T-helper 2 cell treated with Interferon-gamma antibody and Interleukin-4, amounts not matched to agents 5 μg/mL and 100 μg/mL, for 36 hours (primary cell): ENCODE measurements around the gene ATF6B.

Source experiments
- DNase-seq: peaks from one replicate; pipeline ENCODE4 v3.0.0; 2021; ENCODE audit warnings: low spot score
- H3K27ac Mint-ChIP-seq: one replicate; pipeline ENCODE4 v1.8.0; 2021; ENCODE audit warnings: mild to moderate bottlenecking, mixed read lengths
- H3K27me3 Mint-ChIP-seq: one replicate; pipeline ENCODE4 v1.8.0; 2021; ENCODE audit warnings: low read depth, mixed read lengths
- H3K36me3 Mint-ChIP-seq: one replicate; pipeline ENCODE4 v1.8.0; 2021; ENCODE audit warnings: low read depth, mixed read lengths
- H3K4me1 Mint-ChIP-seq: one replicate; pipeline ENCODE4 v1.8.0; 2021; ENCODE audit warnings: low read depth, mixed read lengths
- H3K4me3 Mint-ChIP-seq: one replicate; pipeline ENCODE4 v1.8.0; 2022; ENCODE audit warnings: mild to moderate bottlenecking, moderate library complexity, mixed read lengths
- H3K9me3 Mint-ChIP-seq: one replicate; pipeline ENCODE4 v1.8.0; 2021; ENCODE audit warnings: mixed read lengths

The ATF6B gene

DNA sequence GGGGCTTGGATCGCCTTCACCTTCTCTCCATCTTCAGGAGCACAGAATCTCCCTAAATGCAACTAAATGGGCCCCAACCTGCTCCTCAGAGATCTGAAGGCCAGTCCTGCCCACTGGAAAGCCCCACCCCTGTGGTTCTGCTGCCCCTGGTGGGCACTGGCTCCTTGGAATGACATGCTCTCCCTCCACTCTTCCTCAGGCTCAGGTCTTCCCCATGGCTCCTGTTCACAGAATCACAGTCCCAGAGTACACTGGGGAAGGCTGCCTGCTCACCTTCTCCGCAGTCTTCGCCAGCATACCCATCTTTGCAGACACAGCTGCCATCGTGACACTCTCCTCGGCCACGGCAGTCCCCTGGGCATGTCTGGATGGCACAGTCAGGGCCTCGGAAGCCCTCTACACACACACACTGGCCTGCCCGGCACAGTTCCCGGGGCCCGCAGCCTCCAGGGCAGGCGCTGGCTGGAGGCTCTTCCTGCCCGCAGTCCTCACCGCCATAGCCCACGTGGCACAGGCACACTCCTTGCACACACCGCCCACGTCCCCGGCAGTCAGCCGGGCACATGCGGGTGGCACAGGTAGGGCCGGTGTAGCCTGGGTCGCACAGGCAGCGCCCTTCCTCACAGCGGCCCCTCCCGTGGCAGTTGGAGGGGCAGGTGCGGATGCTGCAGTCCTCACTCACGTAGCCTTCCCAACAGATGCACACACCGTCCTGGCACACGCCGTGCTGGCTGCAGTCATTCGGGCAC is 32.5 kb downstream of the ATF6B start:
- Mint-ChIP-seq H3K36me3 (no peaks in the 10 kb centered on the region), H3K9me3 (no peaks in the 10 kb centered on the region), H3K27ac (no peak overlapping the region), H3K4me1 (no peaks in the 10 kb centered on the region), H3K27me3 (peaks cover 39% of the 10 kb centered on the region), H3K4me3 (no peak overlapping the region)
- no peak for DNase-seq

DNA sequence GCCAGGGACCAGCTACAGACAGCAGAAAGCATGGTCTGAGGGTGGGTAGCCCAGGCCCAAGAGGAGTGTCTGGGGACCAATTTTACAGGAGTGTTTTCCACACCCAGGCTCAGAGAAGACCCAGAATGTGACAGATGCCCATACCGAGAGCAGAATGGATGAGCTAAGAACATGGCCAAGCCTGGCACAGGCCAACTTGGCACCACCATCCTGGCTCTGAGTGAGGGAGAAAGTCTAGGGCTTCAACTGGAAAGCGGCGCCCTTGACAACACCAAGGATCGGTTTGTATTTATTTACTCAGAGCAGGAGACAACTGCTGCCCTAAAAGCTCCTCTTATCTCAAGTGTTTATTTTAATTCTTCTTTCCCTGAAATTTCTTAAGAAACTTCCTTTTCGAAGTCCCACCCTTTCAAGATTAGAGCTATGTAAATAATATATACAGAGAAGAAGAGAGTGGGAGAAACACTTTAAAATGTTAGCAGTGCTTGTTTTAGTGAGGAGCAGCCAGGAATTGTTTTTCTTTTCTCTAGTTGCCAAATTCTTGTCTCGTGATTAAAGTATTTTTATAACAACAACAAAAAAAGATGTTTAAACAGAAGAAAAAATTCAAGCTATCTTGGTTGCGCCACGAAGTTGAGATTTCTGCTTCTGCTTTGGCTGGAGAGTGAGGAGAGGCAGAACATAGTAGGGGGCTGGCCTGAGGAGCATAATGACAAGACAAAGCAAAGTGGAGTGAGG is 35.1 kb downstream of the ATF6B start:
- Mint-ChIP-seq H3K36me3 (no peaks in the 10 kb centered on the region), H3K4me1 (no peaks in the 10 kb centered on the region), H3K27ac (no peak overlapping the region), H3K9me3 (no peaks in the 10 kb centered on the region), H3K4me3 (no peak overlapping the region), H3K27me3 (peaks cover 55% of the 10 kb centered on the region)
- DNase-seq = no peak

DNA sequence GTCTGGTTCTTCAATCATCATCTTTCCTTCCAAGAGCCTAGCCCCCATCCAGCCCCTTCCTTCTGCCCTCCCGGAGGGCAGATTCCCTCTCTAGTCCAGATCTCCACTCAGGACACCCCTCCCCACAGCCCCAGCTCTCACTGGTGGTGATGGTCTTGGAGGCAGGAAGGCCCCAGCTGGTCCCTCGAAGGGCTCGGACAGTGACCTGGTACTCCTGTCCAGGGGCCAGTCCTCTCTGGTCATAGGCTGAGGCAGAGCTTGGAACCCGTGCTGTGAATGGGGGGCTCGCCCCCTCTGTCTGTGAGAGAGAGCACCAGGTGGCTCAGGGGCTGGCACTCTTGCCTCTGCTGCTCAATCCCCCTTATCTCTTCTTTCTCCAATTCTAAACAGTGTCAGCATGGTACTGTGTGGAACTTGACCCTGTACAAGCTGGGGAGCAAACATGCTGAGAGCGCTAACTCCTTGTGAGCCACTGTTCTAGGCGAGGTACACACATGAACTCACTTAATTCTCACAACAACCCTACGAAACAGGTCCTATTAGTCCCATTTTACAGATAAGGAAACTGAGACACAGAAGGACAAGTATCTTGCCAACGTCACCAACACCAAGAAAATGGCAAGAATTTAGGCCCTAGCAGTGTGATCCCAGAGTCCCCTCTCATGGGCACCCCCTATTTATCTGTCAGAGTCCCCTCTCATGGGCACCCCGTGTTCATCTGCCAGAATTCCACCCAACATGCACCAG is 38.8 kb downstream of the ATF6B start:
- H3K27me3 Mint-ChIP-seq = peaks cover 51% of the 10 kb centered on the region
- peaks cover 7% of the 10 kb centered on the region for H3K4me1 Mint-ChIP-seq
- no peaks in the 10 kb centered on the region for H3K9me3 Mint-ChIP-seq
- H3K36me3 Mint-ChIP-seq = no peaks in the 10 kb centered on the region
- DNase-seq = no peak
- H3K27ac Mint-ChIP-seq = no peak overlapping the region
- H3K4me3 Mint-ChIP-seq = no peak overlapping the region

DNA sequence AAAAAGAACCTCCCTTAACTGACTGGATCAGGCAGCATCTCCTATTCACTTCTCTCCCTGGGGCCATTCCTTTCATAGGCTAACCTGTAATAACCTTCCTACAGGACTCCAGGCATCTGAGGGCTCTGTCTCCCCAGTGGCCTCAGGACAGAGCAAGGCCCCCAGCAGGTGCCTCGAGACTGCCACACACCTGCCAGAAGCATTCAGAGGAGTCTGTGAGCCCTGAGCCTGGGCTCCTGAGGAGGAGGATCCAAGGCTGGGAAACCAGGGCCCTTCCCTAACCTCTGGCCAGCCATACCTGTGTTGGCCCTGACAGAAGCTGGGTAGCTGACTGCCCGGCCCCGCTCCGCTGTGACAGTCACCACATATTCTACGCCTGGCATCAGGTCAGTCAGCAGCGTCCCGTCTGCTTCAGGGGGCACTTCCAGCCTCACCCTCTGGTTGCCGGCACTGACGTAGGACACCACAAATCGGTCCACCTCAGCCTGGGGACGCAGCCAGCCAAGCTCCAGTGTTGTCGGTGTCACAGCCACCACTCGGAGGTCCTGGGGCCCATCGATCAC is 39.5 kb downstream of the ATF6B start:
- H3K27me3 Mint-ChIP-seq = peaks cover 54% of the 10 kb centered on the region
- no peak overlapping the region for H3K27ac Mint-ChIP-seq
- H3K9me3 Mint-ChIP-seq = no peaks in the 10 kb centered on the region
- no peak overlapping the region for H3K4me3 Mint-ChIP-seq
- H3K4me1 Mint-ChIP-seq = peaks cover 7% of the 10 kb centered on the region
- DNase-seq = no peak
- H3K36me3 Mint-ChIP-seq = no peaks in the 10 kb centered on the region

DNA sequence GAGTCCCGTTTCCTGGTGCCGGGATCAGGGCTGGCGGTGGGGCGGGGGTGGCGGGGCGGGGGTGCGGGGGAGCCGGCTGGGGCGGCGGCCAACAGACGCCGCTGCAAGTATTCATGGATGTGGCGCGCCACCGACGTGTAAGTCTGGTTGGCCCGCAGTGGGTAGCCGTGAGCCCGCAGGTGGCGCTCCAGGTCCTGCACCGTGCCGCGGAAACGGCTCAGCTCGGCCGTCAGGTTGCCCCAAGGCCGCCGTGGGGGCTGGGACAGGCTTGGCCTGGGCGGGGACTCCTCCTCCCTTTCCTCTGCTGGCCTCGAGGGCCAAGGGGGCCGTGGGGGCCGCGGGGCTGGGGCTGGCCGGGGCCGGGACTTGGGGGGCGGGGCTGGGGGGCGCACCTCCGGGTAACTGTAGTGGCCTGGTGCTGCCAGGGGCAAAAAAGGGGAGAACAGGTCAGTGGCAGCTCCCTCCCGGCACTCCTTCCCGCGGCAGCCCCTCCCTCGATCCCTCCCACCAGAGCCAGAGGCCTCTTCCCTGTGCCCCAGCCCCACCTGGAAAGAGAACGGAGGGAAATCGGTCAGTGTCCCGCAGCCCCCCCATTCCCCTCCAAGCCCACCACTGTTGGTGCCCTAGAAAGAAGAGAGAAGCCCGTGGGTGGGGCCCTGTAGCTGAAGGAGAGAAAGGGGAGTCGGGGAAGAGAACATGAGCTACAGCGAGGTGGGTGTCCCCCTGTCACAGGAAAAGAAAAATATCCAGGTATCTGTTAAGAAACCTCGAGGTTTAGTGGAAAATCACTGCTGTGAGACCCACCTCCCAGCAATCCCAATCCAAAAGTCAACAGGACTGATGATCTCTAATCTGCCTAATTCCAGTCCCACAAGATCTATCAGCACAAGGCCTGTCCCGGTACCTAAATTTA is 40.2 kb downstream of the ATF6B start:
- peaks cover 49% of the 10 kb centered on the region for H3K27me3 Mint-ChIP-seq
- DNase-seq = peak; percentile 58
- H3K27ac Mint-ChIP-seq = no peak overlapping the region
- no peak overlapping the region for H3K4me3 Mint-ChIP-seq
- peaks cover 7% of the 10 kb centered on the region for H3K4me1 Mint-ChIP-seq
- H3K9me3 Mint-ChIP-seq = no peaks in the 10 kb centered on the region
- H3K36me3 Mint-ChIP-seq = no peaks in the 10 kb centered on the region

DNA sequence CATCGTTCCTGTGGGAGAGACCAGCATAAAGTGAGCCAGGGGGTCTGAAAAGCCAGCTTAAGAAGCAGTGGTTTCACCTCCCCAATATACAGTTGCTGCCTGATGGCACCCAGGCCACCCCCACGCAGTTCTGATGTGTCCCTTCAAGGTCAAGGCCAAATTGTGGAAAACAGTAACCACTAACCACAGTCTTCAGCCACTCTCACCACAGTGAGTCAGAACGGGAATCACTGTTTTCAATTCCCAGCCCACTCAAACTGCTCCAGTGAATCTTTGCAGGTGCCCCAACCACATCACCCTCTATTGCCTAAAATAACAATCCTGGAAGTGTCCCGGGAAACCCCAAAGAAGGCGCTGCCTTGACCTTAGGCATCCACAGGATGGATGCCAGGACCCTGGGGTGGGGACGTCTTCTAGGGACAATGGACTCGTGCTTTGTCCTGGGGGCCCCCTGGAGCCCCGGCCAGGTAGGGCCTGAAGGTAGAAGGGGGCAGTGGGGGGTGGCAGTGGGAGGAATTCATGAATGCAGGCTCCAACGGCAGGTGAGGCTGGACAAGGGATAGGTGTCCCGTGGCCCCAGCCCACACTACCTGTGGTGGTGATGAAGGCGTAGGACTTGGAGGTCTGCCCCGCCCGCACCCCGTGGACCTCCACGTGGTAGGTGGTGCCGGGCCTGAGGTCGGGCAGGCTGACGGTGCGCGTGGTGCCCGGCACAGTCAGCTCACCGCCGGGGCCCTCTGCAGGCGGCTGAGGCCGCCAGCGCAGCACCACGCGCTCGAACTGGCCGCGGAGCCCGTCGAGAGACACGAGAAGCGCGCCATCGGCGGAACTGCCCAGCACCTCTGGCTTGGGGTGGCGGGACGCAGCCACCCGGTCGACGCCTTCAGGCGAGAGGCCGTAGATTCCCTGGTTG is 41.1 kb downstream of the ATF6B start:
- H3K27me3 Mint-ChIP-seq = peaks cover 47% of the 10 kb centered on the region
- no peak overlapping the region for H3K27ac Mint-ChIP-seq
- DNase-seq = peak; percentile 60
- H3K4me3 Mint-ChIP-seq = no peak overlapping the region
- H3K36me3 Mint-ChIP-seq = no peaks in the 10 kb centered on the region
- H3K4me1 Mint-ChIP-seq = peaks cover 7% of the 10 kb centered on the region
- H3K9me3 Mint-ChIP-seq = no peaks in the 10 kb centered on the region

DNA sequence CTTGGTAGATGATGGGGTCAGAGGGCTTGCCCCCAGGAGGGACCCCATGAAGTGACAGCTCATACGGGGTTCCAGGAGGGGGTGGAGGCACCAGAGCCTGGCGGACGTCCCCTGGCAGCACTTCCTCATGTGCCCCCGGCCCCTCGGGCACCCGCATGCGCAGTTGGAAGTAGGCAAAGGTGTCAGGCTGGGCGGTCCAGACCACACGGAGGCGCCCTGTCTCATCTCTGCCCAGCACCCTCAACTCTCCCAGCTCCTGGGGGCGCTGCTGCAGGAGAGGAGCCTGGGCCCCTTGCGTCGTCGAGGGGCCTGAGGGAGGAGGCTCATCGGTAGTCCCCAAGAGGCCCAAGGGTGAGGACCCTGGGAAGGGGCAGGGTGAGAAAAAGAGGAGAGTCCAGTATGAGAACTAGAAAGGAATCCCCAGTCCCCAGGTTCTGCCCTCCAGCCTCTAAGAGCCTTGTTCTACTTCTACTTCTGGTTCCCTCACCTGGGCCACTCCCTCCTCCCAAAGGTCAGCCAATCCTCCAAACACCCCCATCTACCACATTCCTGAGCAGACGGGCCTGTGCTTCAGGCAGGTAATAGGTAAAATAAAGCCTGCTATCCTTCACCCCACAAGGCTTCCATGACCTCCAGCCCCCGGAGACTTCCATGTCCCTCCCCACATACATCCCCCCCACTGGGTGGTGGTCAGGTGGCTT is 42.1 kb downstream of the ATF6B start:
- no peak for DNase-seq
- Mint-ChIP-seq H3K4me1 (peaks cover 7% of the 10 kb centered on the region), H3K27ac (no peak overlapping the region), H3K36me3 (no peaks in the 10 kb centered on the region), H3K27me3 (peaks cover 47% of the 10 kb centered on the region), H3K4me3 (no peak overlapping the region), H3K9me3 (no peaks in the 10 kb centered on the region)

DNA sequence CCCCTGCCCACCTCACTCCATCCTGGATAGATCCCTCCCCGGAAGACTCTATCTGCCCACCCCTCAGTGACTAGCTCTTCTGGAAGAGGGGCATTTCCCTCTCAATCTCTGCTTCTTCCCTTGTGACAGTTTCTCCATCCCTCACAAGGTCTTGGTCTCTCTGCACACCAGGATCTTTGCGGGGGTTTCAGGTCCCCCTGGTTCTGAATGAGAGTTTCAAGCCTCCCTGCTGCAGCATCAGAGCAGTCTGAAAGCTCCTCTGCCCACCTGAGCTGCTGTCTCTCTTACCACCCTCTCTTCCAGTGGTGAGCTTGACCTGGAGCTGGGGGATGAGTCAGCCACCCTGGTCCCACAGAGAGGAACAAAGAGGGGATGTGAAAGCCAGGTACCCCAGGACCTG is 43.3 kb downstream of the ATF6B start:
- Mint-ChIP-seq H3K4me1 (peaks cover 7% of the 10 kb centered on the region), H3K27me3 (peaks cover 39% of the 10 kb centered on the region), H3K4me3 (no peak overlapping the region), H3K27ac (no peak overlapping the region), H3K9me3 (no peaks in the 10 kb centered on the region), H3K36me3 (no peaks in the 10 kb centered on the region)
- DNase-seq = no peak

DNA sequence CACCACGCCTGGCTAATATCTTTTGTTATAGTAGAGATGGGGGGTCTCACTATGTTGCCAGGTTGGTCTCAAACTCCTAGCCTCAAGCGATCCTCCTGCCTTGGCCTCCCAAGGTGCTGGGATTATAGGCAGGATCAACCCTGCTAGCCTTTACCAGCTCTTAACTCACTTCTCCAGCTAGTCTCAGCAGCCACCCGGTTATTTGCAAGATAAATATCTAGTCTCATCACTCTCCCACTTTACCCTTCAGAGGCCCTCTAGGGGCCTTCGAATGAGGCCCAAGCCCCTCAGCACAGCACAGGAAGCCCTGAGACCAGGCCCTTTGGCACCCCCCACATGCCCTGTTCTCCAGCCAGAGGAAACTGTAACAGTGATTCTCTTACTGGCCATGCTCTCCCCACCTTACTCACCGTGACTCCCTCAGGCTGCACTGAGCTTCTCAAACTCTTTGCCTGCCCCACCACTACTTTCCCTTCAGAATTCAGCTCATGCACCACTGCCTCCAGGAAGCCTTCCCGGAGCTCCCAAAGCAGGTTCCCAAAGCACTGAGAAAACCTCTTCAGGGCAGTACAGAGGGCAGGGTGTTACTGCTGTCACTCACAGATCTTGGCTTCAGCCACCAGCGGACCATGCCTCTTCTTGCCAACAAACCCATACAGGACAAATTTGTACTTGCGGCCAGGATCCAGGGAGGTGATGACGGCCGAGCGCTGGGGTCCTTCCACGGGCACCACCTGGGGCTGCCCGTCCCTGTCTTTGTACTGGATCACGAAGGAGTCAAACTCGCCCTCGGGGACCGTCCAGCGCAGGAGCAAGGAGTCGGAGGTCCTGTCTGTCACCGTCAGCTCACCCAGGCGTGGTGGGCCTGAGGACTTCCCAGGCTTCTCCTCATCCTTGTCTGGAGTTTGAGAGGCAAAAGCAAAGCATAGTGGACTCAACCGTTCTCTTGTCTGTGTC is 44.0 kb downstream of the ATF6B start:
- H3K27me3 Mint-ChIP-seq = peaks cover 32% of the 10 kb centered on the region
- no peak for DNase-seq
- H3K27ac Mint-ChIP-seq = no peak overlapping the region
- H3K36me3 Mint-ChIP-seq = no peaks in the 10 kb centered on the region
- H3K4me3 Mint-ChIP-seq = no peak overlapping the region
- H3K9me3 Mint-ChIP-seq = no peaks in the 10 kb centered on the region
- H3K4me1 Mint-ChIP-seq = peaks cover 7% of the 10 kb centered on the region

DNA sequence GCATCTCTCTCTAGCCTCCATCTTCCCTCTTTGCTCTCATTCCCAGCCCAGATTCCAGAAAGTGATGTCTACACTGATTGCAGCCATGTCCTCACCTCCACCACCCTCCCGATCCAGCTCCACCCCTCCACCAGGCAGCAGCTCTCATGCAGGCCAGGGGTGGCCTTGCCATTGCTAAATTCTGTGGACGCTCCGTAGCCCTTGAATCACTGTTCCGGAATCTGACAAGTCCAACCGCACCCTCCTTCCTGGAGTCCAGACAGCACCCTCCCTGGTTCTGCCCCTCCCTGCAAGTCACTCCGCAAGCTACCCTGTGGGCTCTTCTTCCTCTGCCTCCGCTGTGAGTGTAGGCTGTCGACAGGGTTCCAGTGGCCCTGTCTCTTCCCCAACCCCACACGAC is 45.1 kb downstream of the ATF6B start:
- DNase-seq = no peak
- Mint-ChIP-seq H3K9me3 (no peaks in the 10 kb centered on the region), H3K4me3 (no peak overlapping the region), H3K36me3 (no peaks in the 10 kb centered on the region), H3K27ac (no peak overlapping the region), H3K4me1 (peaks cover 7% of the 10 kb centered on the region), H3K27me3 (peaks cover 22% of the 10 kb centered on the region)

DNA sequence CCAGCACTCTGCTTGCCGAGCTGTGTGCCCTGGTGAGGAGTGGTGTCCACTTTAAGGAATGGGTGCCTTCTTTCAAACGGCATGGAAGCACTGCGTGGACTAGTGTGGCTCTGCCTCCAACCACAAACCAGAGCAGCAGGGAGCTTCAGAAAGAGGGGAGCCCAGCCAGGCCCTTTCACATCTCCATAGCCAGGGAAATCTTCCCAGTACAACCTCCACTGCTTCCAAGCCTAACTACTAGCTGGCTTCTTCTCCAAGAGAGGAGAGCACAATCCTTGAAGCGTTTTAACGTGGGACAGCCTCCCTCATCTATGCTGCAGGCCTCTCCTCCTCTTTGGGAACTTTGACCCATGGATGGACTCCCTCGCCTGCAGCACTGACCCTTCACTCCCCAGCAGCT is 45.6 kb downstream of the ATF6B start:
- Mint-ChIP-seq H3K9me3 (no peaks in the 10 kb centered on the region), H3K36me3 (no peaks in the 10 kb centered on the region), H3K4me3 (no peak overlapping the region), H3K4me1 (peaks cover 7% of the 10 kb centered on the region), H3K27me3 (peaks cover 22% of the 10 kb centered on the region), H3K27ac (no peak overlapping the region)
- DNase-seq = no peak
